ENCODE results near the gene NDUFB6.

Gene NDUFB6

GRCh38 chr9:32573821-32574220, 862 bp upstream of the NDUFB6 start:
- DNase-seq (ENCODE audit: extremely low spot score), result no peak
- no peak for TF ChIP-seq CTCF (IDR thresholded peaks at IDR 0.05; ENCODE audit: control extremely low read depth, extremely low read depth, low read depth, missing control alignments)
- ChIA-PET POLR2A (no interaction called here), CTCF (interaction anchor here (1.1 to 20.3 kb wide), 7 partner anchors 8 to 197 kb away, joined by 3 to 872 read pairs (median 22); partner anchors contain the start of gene ACO1)

- TF ChIP-seq CTCF (IDR thresholded peaks at IDR 0.05; ENCODE audit: control extremely low read depth, extremely low read depth, low read depth, missing control alignments), result peak; percentile 65
- ChIA-PET CTCF (interaction anchor here (0.6 to 20.3 kb wide), 22 partner anchors 10 to 403 kb away, joined by 3 to 872 read pairs (median 4); partner anchors contain the start of genes ACO1, RIGI, SMIM27 and TOPORS), POLR2A (interaction anchor here (1.0 kb wide), 1 partner anchor 452 kb away, joined by 5 read pairs; the partner anchor contains the start of gene DNAJA1)
- DNase-seq (ENCODE audit: extremely low spot score), result peak; percentile 78
Measured at GRCh38 chr9:32571969-32572899, 725 bp downstream of the NDUFB6 start.

GRCh38 chr9:32570262-32570661, 2.7 kb downstream of the NDUFB6 start:
- ChIA-PET CTCF (no interaction called here), POLR2A (no interaction called here)
- no peak for TF ChIP-seq CTCF (IDR thresholded peaks at IDR 0.05; ENCODE audit: control extremely low read depth, extremely low read depth, low read depth, missing control alignments)
- no peak for DNase-seq (ENCODE audit: extremely low spot score)

- TF ChIP-seq CTCF (IDR thresholded peaks at IDR 0.05; ENCODE audit: control extremely low read depth, extremely low read depth, low read depth, missing control alignments), result no peak
- CTCF ChIA-PET, result interaction anchor here (1.7 to 9.9 kb wide), 6 partner anchors 10 to 188 kb away, joined by 4 to 88 read pairs (median 14); partner anchors contain the start of gene RIGI
- POLR2A ChIA-PET, result no interaction called here
- DNase-seq (ENCODE audit: extremely low spot score), result no peak
Measured at GRCh38 chr9:32566770-32567169, 6.2 kb downstream of the NDUFB6 start.

- TF ChIP-seq CTCF (IDR thresholded peaks at IDR 0.05; ENCODE audit: control extremely low read depth, extremely low read depth, low read depth, missing control alignments), result no peak
- DNase-seq (ENCODE audit: extremely low spot score), result no peak
- ChIA-PET CTCF (interaction anchor here (0.8 to 9.9 kb wide), 7 partner anchors 9 to 187 kb away, joined by 3 to 88 read pairs (median 6); partner anchors contain the start of gene RIGI), POLR2A (no interaction called here)
Measured at GRCh38 chr9:32565967-32566366, 7.0 kb downstream of the NDUFB6 start.

GRCh38 chr9:32558408-32558934, 14.5 kb downstream of the NDUFB6 start:
- TF ChIP-seq CTCF (IDR thresholded peaks at IDR 0.05; ENCODE audit: control extremely low read depth, extremely low read depth, low read depth, missing control alignments), result no peak
- CTCF ChIA-PET, result interaction anchor here (1.3 to 1.8 kb wide), 5 partner anchors 9 to 179 kb away, joined by 3 to 10 read pairs (median 4); no protein-coding TSS in a partner anchor

More at GRCh38 chr9:32558408-32558934, 14.5 kb downstream of the NDUFB6 start:
- no peak for DNase-seq (ENCODE audit: extremely low spot score)
- POLR2A ChIA-PET, result no interaction called here

Data from GM10248 (cell line).